GM12801 (cell line): ENCODE measurements around the gene PDIA6.

Source experiments
- TF ChIP-seq, protein P1 (sequence below): IDR thresholded peaks from one replicate; pipeline ENCODE4 v1.5.1; 2011; ENCODE audit warnings: control low read depth; ENCODE audit not compliant: insufficient read length; ENCODE audit errors: extremely low read depth

Gene PDIA6

DNA sequence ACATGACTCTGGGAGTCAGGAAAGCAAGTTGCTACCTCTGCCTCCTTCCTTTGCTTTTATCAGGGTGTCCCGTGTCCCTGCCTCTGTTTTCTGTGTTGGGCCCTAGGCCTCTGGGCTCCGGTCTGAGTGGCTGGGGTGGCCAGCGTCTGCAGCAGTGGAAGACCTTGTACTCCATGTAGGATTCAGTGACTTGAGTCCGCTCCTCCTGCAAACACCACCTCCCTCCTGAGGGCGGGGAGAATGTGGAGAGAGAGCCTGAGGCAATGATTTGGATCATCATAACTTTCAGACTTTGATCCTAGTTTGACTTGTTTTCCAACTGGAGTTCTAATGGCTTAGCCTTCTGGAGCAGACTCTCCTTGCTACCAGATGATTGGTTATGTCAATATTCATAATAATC, 60.3 kb downstream of the PDIA6 start:
- TF ChIP-seq, protein P1, sequence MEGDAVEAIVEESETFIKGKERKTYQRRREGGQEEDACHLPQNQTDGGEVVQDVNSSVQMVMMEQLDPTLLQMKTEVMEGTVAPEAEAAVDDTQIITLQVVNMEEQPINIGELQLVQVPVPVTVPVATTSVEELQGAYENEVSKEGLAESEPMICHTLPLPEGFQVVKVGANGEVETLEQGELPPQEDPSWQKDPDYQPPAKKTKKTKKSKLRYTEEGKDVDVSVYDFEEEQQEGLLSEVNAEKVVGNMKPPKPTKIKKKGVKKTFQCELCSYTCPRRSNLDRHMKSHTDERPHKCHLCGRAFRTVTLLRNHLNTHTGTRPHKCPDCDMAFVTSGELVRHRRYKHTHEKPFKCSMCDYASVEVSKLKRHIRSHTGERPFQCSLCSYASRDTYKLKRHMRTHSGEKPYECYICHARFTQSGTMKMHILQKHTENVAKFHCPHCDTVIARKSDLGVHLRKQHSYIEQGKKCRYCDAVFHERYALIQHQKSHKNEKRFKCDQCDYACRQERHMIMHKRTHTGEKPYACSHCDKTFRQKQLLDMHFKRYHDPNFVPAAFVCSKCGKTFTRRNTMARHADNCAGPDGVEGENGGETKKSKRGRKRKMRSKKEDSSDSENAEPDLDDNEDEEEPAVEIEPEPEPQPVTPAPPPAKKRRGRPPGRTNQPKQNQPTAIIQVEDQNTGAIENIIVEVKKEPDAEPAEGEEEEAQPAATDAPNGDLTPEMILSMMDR: no peak

DNA sequence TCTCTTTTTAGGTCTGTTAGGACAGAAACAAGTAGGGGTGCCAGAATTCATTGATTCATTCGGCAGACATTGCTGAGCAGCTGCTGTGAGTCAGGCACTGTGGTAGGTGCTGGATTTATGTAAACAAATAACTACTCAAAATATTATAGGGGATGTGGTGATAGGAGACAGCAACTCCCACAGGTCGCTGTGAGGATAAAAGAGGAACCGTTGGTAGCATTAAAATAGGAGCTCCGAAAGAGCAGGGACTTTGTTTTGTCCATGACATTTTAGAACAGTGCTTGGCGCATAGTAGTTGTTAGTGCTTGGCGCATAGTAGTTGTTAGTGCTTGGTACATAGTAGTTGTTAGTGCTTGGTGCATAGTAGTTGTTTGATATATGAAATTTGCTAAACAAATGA, 62.0 kb downstream of the PDIA6 start:
- TF ChIP-seq, protein P1: no peak

- TF ChIP-seq, protein P1: no peak
Measured at GRCh38 chr2:10742666-10743065, 69.9 kb downstream of the PDIA6 start.

DNA sequence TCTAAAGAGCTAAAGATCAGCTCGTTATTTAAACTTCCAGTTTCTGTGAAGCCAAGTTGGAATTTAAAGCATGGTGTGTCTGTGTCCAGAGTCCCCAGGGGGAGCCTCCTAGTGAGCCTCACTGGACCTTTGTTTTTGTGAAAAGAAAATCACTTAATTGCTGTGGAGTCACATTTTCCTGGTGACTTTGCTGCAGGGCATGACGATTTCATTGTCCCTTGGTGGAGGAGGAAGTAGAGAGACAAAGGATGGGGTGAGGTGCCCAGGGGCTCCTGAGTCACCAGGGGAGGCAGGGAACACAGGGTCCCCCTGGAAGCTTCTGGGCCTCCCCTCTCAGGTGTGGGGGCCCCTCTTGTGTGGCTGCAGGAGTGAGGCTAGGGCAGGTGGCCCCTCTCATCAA, 71.4 kb downstream of the PDIA6 start:
- TF ChIP-seq, protein P1: no peak

GRCh38 chr2:10740226-10740625, 72.4 kb downstream of the PDIA6 start:
- TF ChIP-seq, protein P1: no peak

GRCh38 chr2:10738192-10738591, 74.4 kb downstream of the PDIA6 start:
- TF ChIP-seq, protein P1: no peak

- TF ChIP-seq, protein P1: no peak
Measured at GRCh38 chr2:10733980-10734379, 78.6 kb downstream of the PDIA6 start.

DNA sequence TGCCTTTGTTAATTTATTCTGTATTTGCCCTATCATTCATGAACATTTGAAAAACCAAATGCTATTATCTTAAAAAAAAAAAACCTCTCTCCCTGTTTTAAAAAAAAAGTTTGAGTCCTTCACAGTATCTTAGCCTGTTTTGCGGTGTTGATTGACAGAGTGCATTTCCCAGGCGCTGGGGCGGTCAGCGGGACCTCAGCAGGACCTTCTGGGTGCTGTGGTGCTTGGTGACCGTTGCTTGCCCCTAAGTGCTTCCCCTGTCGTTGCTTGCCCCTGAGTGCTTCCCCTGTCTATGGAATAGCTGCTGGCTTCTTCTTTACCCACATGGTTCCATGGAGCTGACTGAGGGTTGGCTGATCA, 79.0 kb downstream of the PDIA6 start:
- TF ChIP-seq, protein P1: no peak
